Activated T-cell treated with anti-CD3 and anti-CD28 coated beads, Interleukin-2, amount 50 U/mL, for 48 hours (primary cell): ENCODE results near the gene USH1C.

Experiments
- DNase-seq, 2 experiments: peaks; one replicate each; pipeline ENCODE4 v3.0.0-alpha.2; 2020

USH1C gene

DNA sequence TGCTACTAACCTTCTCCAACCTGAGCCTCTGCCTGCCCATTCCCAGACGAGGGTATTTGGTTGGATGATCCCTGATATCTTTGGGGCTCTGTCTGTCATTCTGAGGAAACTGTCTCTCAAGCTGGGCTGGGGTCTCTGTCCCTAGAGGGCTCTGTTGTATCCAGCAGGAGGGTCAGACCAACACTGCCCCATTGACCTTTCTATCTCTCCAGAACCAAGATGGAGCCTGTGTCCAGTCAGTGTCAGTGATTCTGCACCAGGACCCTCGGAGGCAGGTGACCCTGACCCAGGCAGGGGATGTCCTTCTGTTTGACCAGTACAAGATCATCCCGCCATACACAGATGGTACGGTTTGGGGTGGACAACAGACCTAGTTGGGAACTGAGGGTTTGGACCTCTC, 24.7 kb upstream of the USH1C start:
- peak in 1 of 2 experiments; percentile 1 for DNase-seq

DNA sequence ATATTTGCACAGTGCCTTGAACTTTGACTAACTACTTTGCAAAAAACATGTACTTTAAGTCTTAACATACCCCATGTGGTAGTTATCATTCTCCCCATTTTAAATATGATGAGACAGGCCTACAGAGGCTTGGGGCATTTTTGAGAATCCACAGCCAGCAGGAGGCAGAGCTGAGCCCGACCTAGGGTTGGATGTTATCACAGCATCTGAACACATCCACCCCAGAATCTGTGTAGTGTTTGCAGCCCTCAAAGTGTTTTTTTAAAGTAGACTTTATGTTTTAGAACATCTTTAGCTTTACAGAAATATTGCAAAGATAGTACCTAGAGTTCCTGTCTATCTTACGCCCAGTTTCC, 20.4 kb upstream of the USH1C start:
- peak in 1 of 2 experiments; percentile 24 for DNase-seq

DNA sequence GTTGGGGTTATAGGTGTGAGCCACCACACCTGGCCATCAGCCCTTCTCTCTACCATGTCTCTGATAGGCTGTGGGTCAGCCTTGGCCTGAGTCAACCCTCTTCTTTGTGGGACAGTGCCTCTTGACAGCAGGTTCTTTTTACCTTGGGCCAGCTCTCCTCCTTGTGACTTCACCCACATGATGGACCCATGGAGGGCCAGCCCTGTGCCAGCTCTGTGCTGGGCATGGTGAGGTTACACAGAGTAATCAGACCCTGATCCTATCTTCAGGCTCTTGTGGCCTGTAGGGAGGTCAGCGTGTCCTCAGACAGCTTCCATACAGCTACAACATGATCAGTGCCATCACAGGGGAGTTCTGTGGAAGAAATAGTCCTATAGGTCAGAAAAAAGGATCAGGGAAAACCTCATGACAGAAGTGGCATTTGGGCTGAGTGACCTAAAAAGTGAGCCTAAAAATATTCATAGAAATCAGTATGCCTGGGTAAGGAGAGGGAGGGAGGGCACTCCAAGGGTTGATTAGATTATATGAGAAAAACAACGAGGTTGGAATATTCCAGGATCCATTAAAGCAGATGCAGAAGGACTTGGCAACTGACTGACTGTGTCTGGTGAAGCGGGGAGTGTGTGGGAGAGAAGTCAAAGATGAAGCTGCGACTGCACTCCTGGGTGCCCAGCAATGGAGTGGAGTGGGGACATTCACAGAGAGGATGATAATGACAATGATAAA, 19.9 kb upstream of the USH1C start:
- peak in 1 of 2 experiments; percentile 3 for DNase-seq

DNA sequence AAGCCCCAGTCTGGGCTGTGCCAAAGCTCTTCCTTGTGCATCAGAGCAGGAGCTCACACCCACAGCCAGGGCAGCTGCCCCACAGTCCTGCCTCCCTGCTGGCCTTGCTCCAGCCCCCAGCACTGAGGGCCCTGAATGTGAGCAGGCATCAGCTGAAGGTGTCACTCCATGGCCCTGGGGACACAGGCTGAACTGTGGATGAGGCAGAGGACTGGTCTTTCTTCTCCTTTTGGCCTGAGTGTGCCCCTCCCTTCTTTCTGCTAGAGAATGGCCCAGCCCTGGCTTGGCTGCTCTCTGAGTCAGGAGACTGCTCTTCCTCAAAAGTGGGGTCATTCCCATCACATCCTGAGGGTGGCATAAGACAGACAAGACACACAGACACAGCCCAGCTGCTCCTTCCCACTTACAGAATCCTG, 19.0 kb upstream of the USH1C start:
- DNase-seq: peak in 1 of 2 experiments; percentile 10

DNA sequence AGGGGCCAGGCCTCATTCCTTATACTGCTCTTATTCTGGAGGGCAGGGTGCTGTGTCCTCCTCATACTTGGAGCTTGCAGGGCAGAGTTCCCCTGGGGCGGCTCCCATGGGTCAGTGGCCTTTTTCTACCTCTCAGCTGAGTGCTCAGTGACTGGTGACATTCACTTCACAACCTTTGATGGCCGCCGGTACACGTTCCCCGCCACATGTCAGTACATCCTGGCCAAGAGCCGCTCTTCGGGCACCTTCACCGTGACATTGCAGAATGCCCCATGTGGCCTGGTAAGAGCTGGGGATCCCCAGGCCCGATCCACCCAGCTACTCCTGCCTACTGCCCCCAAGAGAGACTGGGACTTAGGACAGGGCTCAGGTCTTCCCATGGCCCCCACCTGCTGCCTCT, 17.3 kb upstream of the USH1C start:
- DNase-seq: peak in 1 of 2 experiments; percentile 0

DNA sequence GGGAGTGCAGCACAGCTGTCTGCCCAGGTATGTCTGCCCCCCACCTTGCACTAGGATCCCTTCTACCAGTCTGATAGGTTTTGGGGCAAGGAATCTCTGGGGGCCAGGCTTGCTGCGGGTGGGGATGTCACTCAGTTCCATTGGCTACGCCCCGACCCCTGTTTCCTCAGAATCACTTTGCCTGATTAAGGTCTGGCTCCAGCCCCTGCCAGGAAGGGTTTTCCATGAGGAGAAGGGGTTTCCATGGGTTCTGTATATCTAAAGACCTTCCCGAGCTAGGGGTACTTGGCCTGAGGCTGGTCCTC, 16.8 kb upstream of the USH1C start:
- no peak for DNase-seq

DNA sequence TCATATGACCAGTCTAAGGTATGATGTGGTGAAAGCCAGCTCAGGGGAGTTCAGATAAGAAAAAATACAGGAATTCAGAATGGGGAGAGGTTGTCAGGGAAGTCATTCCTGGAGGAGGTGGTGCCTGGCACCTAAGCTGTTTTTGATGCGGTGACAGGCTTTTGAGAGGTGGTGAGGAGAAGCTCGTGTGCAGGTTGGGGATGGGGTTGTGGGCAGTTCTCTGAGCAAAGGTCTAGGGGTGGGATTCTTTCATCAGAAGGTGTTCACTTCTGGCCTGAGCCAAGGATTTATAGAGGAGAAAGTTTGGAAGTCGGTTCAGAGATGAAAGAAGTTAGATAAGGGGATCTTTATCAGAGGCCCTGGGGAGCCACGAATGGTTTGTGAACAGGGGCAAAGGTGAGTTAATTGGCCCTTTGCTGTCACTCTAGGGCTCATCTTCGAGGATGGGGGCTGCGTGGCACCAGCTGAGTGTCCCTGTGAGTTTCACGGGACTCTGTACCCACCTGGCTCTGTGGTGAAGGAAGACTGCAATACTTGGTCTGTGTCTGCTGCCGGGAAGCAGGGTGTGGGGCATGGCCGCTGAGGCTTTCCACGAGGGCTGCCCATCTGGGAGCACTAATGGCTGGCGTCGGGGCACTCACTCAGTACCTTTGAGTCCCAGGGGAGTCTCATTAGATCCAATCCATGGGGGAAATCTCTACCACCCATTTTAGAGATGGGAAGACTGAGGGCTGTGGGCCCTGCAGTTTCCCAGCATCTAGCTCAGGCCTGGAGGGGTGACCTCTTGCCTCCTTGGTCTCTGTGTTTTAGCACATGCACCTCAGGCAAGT, 16.3 kb upstream of the USH1C start:
- DNase-seq: no peak

DNA sequence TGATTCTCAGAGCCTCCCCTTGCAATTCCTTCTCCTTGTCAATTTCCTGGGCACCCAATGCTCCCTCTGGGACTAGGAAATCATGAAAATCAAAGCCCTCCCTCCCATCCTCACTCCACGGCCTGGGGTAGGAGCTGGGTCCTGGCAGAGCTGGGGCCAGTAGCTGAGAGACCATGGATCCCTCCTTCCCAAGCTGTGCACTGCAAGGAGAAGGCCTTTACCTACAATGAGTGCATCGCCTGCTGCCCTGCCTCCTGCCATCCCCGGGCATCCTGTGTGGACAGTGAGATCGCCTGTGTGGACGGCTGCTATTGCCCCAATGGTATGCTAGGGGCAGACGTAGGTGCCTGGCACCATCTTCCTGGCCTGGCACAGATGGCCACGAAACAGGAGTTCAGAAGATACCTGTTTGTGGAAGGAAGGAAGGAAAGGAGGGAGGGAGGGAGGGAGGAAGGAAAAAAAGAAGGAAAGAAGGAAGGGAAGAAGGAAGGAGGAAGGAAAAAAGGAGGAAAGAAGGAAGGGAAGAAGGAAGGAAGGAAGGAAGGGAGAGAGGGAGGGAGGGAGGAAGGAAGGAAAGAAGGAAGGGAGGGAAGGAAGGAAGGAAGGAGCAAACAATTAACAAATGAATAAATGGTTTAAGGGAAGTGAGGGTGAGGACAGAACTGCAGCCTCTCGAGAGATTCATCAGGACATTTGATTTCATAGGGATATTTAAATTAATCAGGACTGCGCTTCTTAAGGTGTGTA, 15.3 kb upstream of the USH1C start:
- DNase-seq: no peak

DNA sequence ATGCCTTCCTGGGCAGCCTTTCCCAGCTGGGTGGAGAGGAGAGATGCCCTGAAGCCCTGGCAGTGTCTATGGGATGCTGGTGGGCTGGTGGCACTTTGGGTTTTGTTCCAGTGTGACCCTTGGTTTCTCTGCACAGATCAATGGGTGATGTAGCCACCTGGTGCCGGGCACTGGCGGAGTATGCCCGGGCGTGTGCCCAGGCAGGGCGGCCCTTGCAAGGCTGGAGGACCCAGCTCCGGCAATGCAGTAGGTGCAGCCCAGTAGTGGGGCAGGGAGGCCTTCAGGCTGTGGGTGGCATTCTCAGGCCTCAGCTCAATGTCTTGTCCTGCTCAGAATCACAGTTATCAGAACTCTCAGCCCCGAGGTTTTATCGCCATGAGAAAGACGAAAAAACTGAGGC, 14.7 kb upstream of the USH1C start:
- no peak for DNase-seq

DNA sequence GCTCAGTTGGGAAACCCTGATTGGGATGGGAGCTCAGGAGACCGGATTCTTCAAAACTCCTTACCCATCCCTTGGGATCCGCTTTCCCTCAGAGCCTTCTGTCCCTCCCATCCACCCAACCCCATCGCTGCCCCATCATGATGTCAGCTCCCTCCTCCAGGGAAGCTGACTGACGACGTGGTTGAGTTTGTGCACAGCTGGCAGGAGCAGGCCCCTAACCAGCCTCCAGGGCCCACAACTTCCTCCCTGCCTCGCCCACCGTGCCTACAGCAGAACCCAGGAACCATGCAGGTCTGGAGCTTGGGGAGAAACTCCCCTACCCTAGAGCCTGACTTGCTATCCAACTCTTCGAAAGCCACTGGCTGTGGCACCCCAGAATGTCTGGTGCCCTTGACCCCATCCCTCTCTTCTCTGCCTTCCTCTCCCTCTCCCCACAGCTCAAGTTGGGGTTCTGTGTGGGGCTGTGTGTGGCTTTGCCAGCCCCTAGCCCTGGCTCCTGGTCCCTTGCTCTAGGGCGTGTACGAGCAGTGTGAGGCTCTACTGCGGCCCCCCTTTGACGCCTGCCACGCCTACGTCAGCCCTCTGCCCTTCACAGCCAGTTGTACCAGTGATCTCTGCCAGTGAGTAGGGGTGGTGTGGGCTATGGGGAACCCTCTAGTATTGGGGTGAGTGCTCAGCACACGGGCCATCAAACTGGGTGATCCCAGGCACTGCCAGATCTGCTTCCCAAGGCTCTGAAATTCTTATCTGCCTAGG, 14.0 kb upstream of the USH1C start:
- DNase-seq: no peak

DNA sequence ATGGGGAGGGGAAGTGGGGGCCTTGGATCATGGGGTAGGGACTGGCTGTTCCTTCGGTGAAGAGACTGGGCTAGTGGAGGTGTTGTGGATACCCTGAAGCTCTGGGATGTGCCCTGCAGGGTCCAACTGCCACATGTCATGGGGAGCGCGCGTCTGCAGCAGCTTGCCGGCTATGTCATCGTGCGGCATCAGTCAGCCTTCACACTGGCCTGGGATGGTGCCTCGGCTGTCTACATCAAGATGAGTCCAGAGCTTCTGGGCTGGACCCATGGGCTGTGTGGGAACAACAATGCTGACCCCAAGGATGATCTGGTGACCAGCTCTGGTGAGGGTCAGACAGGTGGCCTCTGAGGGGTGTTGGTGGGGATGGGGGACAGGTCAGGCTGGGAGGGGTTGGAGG, 12.8 kb upstream of the USH1C start:
- DNase-seq: no peak

DNA sequence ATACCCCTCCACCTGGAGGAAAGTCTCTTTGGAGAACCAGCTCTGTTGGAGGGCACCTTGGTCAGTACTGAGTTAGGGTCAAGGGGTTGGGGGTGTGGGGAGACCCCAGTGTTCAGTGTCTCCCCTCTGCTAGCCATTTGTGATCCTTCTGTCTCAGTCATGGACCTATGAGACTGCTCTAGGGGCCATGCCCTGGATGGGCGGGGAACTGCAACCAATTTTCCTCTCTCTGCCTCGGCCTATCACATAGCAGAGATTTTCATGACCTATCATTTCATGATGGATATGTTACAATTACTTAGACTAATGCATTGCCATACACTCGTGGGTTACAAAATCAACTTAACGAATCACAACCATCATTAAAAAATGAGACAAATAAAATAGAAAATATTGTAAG, 10.3 kb upstream of the USH1C start:
- DNase-seq: no peak

DNA sequence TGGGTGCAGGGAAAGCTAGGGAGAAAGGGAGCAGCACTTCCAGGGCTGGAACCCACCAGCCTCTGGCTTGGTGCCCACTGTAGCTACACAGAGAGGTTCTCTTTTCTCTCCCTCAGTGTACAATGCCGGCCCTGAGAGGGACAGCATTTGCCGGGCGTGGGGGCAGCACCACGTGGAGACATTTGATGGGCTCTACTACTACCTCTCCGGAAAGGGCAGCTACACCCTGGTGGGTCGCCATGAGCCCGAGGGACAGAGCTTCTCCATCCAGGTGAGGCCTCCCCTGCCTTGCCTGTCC, 9.0 kb upstream of the USH1C start:
- no peak for DNase-seq

DNA sequence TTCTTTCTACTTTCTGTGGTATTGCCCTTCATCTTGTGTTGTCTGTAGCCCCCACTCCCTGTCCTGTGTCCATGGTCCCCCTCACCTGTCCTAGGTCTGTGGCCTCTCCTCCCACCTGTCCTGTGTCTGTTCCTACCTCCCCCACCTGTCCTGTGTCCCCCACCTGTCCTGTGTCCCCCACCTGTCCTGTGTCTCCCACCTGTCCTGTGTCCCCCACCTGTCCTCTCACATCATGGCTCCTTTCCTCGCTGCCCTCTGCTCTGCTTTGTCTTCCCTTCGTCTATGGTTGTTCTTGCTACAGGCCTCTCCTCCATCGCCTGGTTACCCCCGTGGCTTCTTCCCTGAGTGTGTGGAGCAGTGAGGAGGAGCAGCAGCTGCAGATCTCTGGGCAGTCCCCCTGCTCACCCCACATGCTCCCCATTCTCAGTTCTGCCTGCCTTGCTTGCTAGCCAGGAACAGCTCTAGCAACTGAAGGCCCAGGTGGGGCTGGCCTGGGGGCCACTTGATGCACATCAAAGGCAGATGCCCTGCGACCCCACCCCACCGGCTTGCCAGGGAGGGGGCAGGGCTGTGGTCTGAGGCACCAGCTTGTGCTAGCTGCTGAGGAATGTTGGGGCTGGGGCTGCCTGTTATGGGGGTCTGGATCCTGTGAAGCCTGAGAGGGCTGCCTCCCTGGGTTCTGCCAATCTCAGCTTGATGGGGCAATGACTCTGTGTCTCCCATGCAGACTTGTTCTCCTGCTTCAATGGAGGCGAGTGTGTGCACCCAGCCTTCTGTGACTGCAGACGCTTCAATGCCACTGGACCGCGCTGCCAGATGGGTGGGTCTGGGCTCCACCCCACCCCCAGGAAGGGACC, 8.4 kb upstream of the USH1C start:
- DNase-seq: no peak

DNA sequence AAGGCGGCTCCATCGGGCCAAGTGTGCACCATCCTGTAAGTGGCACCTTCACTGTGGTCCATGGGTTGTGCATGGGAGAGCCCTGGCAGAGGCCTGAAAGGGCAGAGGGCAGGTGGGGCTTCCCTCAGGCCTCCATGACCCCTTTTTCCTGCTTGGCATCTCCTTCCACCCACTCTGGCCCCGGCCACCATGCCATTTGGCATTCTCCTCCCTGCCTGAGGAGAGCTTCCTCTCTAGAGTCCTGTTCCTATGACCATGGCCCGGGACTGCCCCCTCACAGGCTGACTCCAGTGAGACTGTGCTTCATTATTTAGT, 7.8 kb upstream of the USH1C start:
- DNase-seq: no peak

DNA sequence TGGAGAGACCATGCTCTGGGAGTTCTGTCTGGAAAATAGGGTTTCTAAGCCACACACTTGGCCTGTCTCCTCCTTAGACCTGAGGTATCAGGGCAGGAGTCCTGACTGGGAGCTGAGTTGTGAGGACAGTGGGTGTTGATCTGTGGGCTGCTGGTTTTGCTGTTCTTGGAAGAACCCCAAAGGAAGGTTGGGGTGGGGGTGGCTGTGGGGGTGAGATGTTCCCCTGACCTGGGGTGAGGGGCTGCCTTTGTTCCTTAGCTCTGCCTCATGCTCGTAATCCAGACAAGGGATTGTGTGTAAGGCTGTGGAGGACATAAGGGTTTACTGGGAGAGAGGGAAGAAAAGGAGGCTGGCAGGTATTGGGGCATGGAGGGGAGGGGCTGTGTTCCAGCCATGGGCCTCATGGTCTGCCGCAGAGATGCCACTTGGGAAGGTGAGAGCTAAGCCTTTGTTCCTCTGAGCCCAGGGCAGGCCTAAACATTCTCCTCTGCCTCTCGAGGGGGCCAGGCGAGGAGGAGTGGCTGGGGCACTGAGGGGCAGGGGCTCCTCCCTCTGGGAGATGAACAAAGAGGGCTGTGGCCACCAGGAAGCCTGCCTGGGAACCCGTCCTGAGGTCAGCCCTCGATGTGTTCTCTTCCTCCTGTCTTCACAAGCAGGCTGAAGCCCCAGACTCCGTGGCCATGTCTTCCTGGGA, 7.3 kb upstream of the USH1C start:
- no peak for DNase-seq

DNA sequence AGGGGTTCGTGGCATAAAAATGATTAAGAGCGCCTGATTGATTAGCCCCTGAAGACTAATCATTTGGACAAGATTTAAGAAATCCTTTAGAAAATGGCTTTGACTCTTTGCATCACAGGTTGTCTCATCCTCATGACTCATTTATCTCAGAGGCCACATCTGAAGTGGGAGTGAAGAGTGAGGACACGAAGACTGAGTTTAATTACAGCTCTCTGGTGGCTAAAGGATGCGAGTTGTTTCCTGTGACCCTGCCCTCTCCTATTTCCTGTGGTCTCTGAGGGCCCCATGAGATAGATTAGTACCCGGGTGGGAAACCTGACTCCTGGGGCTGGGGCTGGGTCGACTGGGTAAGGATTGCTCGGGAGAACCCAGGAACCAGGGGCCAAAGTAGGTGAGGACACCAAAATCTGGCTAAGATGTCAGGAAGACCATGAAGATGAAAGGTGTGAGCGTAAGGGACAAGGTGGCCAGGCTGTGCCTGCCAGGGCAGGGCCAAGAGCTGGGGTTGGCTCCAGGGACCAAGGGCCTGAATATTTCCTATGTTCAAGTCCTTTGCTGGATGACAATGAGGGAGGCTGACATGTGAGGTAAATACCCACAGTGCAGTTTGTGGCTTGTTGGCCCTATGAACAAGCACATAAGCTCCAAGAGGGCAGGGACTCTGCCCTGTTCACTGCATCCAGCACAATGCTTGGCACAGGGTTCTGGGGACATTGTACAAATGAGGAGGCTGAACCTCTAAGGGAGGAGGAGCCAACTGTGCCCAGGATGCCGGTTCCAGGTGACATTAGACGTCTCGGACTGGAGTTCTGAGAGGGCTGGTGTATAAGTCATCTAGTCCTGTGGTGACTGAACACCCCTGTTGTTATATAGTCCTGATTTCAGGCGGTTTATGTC, 6.5 kb upstream of the USH1C start:
- no peak for DNase-seq

DNA sequence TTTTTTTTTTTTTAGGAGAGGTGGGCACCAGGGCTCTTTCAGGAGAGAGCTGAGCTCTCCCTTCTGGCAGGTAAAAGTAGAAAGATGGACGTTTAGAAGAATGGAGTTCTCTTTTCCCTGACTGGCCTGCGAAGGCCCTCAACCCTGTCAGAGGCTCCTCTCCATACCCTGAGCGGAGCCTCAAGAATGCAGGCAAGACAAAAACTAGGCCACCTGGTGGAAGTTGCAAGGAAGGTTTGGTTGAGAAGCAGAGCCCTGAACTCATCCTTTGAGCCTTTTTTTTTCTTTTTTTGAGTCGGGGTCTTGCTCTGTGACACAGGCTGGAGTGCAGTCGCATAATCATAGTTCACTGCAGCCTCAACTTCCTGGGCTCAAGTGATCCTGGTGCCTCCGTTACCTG, 4.2 kb upstream of the USH1C start:
- no peak for DNase-seq

DNA sequence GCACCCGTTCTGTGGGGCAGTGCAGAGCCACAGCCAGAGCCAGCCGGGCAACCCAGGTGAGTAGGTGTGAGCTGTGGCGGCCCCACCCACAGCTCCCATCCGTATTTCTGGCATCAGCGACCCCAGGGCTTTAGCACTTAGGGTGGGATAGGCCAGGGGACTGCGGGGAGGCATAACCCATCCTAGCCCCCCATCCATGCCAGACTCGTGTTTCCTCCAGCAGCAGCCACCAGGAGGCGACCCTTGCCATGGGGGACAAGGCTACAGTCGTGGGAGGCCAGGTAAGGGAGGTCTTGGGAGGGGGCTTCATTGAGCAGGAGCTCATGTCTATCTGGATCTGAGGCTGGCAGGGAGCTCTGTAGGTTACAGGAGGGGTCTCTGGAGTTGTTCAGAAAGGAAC, 3.7 kb upstream of the USH1C start:
- DNase-seq: no peak

DNA sequence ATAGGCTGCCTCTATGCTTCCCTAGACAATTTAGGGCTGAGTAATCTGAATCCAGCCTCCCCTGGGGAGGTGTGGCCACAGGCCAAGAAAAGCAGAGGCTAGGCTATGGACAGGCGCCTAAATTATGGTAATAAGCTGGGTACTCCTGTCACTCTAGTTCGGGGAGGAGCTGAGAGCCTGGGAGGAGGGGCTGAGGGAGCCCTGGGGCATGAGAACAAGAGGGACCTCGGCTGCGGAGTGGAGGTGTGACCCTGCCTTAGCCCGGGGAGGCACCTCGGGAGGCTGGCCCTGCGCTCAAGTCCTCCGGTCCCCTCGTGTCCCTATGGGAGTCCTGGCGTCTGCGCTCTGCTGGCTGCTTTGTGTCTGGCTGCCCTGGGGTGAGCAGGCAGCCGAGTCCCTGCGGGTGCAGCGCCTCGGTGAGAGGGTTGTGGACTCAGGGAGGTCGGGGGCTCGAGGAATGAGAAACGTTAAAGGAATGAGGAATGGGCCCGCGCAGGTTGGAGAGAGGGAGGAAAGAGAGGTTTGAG, 2.9 kb upstream of the USH1C start, which contains the start of gene OTOG:
OTOG (plus strand) TSS at position 209 of the 527 bp plus-strand sequence; CDS start at position 323, 114 bp downstream.
- DNase-seq: no peak

DNA sequence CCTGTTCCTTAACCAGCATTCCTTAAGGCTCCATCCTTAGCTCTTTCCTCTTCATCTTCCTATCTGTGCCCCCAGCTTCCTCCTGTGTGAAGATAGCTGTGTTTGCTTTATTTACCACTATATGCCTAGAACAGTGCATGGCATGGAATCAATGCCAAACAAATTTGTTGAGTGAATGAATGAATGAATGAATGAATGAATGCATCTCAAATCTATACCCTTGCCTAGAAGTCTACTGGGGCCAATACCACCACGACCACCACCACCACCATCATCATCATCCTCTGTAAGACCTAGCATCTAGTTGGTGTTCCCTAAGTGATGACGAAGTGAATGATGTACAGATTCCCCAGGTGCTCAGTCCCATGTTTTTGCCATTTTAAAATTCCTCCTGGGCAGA, 2.0 kb upstream of the USH1C start:
- no peak for DNase-seq
